GM19351 (cell line): ENCODE measurements around the gene PPFIA2.

Experiments used
- ATAC-seq: cut with Tn5 transposase; IDR thresholded peaks from one replicate; pipeline ENCODE4 v1.9.1; 2021; ENCODE audit warnings: mild to moderate bottlenecking, moderate library complexity; ENCODE audit not compliant: unreplicated experiment

PPFIA2 gene

DNA sequence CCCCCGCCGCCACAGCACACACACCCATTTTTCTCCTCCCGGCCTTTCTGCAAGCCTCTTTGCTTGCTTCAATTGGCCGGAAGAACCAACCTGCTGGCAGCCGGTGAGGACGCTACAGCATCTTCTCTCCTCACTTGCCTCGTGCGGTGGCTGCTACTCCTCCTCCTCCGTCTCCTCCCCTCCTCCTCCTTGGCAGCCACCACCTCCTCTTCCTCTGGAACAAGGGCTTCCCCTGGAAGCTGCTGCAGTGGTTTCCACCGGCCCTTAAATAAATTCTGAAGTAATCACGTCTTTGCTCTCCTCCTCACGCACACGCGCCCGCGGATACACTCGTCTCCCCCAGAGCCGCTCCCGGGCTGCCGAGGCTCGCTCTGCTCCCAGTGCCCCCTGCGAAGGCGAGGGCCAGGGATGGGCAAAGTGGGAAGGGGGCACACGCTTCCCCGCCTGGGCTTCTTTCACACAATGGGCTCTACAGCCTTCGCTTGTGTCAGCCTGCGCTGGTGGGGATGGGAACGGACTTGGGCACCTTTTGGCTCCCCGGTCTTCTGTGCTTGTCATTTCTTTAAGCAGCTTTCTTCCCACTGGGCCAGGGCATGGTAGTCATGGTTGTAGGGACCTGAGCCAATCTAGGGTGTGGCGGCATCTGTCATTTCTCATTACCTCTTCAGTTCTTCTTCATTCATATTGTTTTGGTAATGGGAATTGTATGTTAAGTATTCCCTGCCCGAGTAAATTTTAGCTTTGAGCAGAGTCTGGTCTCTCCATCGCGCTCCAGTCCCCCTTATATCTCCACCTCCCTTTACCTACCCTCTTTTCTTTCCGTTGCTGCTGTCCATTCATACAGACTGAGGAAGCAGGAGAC, at the start of gene PPFIA2:
Gene PPFIA2, minus strand, starts transcription at position 161 of the 862 bp plus-strand sequence.
- peak; percentile 16 for ATAC-seq

DNA sequence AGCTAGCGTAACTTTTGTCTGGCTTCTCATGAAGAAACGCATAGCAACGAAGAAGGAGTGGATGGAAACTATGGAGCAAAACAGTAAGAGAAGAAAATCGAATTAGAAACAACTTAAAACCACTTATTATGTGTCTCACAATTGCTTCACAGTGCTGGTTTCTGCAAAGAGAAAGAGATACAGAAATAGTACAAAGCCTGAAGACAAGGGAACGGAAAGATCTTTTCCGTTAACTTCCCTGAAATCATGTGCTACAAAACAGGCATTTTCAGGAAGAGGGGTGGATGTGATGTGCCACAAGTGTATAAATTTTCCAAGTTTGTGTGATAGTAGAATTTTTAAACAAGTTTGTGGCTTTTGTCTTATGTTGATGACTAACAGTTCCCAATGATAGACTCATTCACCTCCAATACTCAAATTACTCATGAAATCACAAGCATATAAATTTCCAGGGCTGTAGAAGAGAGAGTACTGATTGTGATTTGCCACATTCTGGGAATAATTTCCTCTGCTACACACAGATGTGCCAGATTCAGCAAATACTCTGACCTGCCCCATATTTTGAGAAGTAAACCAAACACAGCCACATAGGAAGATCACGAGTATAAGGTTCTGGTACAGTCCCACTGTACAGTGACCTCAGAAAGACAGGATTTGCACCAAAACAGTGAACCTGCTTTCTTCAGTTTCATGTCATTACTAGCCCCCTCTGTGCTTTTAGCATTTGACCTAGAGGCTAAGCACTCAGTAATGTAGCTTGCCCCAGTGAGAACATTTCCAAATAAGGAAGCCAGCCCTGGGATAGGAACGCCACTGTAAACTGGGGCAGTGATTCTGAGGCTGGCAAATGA, 41.4 kb upstream of the PPFIA2 start:
- no peak for ATAC-seq

DNA sequence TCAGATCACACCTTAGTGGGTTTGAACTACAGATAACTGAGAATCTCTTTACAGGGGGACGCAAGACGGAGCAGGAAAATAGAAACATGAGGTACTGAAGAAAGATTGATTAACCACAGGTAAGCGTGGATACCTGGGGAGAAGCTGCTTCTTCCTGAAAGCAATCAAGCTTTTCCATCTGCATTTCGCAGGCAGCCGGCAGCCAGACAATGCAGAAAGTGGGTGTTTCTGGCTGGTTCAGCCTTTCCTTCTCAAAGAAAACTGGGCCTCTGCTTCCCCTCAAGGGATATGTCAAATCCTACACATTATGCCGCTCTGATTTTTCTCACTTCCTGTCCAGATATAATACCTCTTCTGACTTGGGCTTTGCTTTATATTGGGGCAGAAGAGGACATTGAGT, 39.1 kb upstream of the PPFIA2 start:
- no peak for ATAC-seq

DNA sequence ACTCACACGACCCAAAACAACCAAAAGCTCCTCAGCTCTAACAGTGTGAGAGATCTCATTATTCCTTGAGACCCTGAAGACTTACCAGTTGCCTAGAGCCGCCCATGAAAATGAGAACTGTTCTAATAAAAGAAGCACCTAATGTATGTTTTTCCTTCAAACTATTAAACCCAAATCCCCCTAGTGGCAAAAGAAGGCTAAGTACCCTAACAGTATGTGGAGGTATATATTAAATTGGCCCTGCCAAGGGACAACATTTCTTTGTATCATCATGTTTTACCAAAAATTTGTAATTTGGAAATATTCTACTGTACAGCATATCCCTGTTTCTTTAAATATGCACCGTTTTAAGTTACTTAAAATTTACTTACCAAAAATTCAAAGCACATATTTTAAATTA, 38.0 kb upstream of the PPFIA2 start:
- ATAC-seq = peak; percentile 74

DNA sequence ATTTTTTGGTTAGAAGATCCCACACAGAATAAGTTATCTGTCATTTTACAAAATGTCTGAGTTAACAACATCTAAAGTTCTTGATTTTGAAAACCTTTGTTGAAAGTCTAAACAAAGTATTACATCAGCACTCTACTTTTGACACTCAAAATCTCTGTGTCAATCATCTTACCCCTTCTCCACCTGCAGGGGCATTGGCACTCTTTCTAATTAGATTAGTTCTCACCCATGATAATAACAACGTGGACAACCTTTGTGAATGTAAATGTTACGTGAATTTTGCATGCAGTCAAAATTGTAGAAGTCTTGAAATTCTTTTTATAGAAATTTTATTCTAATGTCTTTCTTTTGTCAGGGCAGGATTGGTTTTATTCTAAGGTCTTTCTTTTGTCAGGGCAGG, 33.5 kb upstream of the PPFIA2 start:
- no peak for ATAC-seq

DNA sequence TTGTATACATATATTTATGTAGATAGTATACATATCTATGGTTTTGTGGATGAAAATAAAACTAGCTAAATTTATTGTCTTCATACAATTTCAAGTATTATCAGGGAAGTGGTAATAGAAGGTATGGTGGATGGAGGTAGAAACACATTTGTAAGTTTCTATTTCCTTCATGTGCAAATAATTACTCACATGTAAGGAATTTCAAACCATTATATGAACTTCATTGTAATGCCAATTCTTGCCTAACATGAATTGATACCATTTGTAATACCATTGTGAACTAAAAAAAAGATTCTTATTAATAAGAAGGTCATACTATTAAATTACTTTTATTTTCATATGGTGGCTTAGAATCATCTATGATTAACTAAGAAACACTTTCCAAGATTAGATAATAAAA, 20.1 kb upstream of the PPFIA2 start:
- ATAC-seq = no peak

DNA sequence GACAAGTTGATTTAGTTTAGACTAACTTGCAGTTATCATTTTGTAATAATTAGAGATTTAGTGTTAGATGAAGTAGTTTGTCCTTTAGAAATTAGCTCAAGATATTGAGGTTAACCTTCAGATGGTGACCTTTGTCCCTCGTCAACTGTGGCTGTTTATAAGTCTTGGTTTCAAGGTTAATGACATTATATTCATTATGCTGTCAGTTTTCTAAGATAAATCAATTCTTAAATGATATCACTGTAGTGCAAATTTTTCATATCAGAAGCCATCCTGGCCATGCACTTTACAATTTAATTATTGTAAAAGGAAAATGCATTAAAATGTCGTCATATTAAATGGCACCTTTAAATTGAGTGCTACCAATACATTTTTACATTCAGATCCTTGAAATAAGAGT, 19.6 kb upstream of the PPFIA2 start:
- ATAC-seq = no peak

DNA sequence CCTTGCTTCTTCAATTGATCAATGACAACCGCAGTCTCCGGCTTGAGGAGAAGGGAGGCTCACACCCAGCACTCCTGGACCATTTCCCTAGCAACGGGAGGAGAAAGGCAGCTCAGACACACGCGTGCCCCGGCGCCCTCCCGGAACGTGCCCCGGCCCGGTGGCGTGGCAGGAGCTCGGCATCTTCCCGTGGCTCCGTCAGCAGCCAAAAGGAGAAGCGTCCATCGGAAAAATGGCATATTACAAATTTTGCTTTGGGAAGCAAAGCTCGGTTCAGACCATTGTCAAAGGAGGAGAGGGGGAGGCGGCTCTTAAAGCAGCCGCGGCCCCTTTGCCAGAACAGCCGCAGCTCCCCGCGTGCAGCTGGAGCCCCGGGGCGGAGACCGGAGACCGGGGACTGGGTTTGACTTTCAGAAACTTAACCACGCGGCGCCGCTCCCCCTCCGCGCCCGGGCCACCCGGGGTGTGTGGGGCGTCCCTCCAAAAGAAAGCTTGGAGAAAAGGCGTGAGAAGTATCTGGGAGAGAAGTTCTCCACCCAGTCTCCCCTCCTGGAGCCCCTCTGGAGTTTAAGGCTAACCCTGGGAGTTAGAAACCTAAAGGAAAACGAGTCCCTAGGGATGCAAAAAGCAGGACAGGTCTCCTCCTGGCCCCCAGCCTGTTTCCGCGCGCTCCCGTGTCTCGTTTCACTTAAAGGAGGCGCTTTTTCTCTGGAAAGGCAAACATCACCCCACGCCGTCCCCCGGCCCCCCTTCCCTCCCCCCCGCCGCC, 545 bp downstream of the PPFIA2 start:
- peak; percentile 33 for ATAC-seq

DNA sequence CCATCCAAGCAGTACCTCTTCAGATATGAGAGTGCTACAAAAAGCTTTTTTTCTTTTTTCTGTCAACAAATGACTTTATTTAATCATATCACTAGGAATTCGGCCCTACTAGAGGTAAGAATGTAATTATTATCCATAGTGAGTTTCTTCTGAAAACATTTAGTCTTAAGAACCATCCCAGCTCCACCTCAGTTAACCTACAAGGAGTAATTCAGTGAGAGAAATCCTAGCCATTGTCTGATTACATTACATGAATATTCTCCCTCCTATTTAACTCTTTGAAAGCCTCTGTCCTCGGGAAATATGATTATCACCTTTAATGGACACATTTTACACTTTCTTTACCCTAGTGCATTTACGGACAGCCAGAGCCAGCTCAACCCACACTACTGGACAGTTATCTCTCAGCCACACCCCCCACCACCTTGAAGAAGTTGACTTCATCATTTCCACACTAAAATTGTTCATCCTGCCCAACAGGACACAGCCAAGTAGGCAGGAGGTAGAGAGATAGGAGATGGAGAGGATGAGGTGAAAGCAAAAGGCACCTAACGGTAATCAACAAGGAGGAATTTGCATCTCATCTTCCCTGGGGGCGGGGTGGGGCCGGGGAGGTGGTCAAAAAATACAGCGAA, 1.3 kb downstream of the PPFIA2 start:
- ATAC-seq = no peak

DNA sequence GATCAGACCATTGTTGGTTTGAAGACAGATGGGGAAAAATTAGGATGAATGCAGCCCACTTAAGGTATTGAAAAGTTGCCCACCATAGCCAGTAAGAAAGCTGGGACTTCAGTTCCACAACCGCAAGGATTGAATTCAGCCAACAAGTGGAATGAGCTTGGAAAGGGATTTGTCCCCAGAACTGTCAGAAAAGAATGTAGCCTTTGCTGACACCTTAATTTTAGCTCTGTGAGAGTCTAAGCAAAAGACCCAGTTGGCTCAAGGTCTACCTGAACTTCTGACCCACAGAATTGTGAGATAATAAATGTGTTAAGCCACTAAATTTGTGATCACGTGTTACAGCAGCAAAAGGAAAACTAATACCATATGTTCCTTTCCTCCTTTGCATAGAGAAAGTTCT, 29.4 kb downstream of the PPFIA2 start:
- no peak for ATAC-seq

DNA sequence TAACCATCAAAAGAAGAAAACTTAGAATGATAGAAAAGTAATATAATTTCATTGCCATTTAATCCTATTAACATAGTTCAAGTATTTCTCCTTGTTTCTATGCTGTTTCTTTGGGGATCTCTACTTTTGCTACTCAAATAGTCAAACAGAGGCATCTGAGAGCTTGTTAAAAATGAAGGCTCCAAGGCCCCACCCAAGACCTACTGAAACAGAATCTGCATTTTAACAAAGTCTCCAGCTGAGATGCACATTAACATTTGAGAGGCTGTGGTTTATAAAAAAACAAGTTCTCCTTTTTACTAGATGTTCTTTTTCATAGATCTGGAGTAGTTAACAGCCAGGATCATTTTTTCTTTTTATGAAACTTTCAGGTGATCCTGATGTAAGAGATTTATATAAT, 31.8 kb downstream of the PPFIA2 start:
- ATAC-seq = no peak

DNA sequence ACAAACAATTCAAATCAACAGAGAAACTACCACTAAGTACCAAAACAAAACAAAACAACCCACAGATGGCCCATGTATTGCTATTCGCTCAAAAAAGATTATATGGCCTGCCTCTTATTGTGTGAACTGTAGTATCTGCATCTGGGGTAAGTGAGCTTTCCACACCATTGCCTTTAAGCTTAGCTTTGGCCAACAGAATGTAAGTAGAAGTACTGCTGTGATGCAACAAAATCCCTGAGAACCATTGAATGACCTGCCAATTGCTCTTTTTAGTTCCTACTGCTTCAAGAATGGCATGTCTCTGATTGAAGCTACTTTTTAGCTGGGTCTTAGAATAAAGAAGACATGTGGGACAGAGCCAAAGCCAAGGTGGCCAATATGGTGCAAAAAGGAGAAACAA, 32.5 kb downstream of the PPFIA2 start:
- no peak for ATAC-seq

DNA sequence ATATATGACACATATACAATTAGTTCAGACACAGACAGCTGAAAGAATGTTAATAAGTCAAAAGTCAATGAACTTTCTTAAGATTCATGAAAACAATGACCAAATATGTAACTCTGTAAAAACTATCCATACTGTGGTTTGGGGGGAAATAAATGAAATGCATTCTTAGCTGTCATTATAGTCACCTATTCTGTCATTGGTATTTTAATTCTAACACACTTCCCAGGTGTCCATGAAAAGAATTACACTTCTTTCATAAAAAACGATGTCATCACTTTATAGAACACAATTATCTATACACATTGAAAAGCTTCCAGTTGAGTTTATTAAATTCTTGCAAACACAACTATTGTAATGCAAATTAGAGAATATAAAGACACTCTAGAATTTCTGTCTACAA, 35.8 kb downstream of the PPFIA2 start:
- ATAC-seq = no peak

DNA sequence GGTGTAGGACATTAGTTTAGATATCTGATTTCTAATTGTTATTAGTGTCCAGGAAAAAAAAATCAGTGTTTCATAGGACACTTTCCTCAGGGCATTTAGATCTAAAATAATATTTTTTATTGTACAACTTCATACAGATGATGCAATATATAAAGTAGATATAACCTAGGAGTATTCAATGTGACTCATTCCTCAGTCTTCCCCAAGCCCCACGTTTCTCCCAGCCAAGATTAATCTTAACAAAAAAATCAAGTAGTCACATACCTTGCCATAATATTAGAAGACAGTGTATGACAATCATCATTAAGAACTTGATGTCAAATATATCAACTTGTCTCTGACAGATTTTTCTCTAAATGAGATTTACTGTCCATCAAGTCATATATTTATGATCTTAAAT, 37.1 kb downstream of the PPFIA2 start:
- no peak for ATAC-seq

DNA sequence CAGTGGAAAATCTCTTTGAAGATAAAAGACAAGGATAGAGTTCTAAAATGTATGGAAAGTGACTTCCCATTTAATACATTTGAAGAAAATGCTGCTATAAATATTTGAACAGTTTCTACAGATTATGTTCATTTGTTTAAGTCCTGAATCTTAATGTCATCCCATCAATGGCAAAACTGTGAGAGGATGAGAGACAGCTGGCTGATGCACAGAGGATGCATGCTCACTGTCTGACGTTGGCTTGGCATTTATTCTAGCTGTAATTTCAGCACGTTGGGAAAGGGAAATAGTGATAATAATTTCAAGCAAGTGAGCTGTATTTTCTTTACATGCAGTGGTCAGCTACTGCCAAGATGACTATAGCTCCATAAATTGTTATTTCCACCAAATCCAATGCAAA, 40.5 kb downstream of the PPFIA2 start:
- no peak for ATAC-seq

DNA sequence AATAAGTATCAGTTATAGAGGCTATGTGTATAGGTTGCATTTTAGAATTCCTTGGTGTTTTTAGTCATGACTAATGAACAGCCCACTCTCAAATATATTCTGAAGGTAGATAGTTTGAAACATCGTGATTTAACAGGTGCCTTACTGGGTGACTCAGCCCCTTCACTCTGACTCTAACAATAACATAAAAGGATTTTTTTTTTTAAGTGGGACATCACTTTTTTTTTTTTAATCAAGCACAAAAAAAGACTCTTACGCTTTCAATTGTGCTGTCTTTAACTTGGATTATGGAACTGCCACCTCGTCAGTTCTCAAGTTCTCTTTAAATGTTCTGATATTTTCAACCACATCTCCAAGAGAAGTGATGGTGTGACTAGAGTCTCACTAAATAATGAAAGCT, 46.6 kb downstream of the PPFIA2 start:
- no peak for ATAC-seq

DNA sequence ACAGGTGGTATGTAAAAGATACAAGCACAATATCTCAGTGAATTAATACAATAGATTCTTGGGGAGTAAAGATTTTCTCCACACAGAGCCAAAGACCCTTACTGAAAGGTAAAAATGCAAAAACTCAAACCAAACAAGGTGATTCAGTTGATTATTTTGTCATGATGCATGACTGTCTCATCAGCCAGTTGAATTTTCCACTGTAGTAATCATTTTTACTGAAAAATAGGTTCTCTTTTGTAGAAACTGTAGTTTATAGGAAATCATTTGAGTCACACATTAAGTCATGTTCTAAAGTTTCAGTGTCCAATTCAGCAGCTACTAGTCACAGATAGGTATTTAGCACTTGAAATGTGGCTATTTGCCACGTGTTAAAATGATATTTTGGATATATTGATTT, 53.6 kb downstream of the PPFIA2 start:
- ATAC-seq = no peak

DNA sequence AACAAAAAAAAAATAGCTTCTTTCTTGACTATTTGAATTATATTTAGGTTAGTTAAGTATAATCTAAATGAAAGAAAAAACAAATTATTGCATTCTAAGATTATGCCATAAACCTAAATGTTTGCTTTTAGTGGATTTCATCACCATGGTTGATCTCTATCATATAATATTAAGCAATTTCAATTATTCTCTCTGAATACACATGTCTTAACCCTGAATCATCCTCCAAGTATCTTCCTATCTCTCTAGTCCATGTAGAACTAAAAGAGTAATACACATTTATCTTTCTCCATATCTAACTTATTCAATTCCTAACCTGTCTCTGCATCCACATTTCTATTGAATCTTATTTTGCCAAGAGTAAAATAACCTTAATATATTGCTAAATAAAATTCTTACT, 59.6 kb downstream of the PPFIA2 start:
- no peak for ATAC-seq

DNA sequence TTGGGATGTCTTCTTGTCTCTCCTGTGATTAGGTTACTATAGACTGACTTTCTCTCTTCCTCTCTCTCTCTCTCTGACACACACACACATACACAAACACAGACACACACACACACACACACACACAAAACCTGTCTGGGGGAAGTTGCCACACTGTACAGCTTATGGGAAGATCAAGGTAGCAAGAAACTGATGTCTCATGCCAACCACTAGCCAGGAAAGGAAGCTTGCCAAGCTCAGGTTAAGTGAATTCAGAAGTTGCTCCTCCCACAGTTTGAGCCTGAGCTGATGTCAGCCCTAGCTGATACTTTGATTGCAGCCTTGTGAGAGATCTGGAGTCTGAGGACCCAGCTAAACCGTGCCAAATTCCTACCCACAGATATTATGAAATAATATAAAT, 67.1 kb downstream of the PPFIA2 start:
- ATAC-seq = no peak

DNA sequence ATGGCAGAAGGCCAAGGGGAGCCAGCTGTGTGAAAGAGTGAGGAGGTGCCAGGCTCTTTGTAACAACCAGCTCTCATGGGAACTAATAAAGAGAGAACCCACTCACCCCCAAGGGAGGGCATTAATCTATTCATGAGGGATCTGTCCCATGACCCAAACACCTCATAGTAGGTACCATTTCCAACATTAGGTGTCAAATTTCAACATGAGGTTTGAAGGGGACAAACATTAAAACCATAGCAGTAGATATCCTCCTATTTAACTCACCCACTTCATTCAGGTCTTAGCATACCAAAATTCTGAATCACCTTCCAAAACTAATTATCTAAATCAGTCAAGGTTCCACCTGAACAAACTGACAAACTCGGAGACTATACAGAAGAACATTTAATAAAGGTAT, 75.3 kb downstream of the PPFIA2 start:
- ATAC-seq = no peak

DNA sequence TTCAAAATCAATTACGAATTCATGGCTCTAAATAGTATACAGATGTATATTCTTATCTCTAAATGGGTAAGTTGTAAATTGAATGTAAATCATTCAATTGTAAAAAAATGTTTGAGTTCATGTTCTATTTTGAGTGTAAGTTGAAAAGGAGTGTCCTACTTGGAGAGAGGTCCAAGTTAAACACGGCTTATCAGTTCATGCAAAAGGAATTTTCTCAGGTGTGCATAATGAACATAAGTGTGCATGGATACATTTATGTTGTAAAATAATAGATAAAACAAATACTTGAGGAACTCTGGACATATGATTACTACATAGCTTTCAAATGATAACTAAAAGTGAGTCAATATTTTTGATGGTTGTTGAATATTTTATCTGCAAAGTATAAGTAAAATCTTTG, 79.5 kb downstream of the PPFIA2 start:
- no peak for ATAC-seq
